ENCODE measurements around the gene GFOD1.

GRCh38 chr6:13454286-13455221 is 32.8 kb downstream of the GFOD1 start:
- TF ChIP-seq POLR2A (IDR thresholded peaks at IDR 0.05) (no peak), CTCF (IDR thresholded peaks at IDR 0.05) (peak in 1 of 4 experiments; percentile 23), EP300 (IDR thresholded peaks at IDR 0.05) (no peak)

Data from gastroesophageal sphincter (tissue), 3 donors.